Activated naive CD4-positive, alpha-beta T cell treated with anti-CD3 and anti-CD28 coated beads, Interleukin-2, amount 50 U/mL, for 72 hours (primary cell): ENCODE measurements around the gene HEMK1. TPM values are rescaled to one million over a fixed set of nuclear protein-coding genes. Genes with fewer than 3 reads are reported as not detected.

ENCODE experiments used
- ATAC-seq, 2 donors: fragments of 150-1000 bp; cut with Tn5 transposase; 2 replicates each; pipeline ENCODE4 v1.10.0; 2021; ENCODE audit warnings: mild to moderate bottlenecking in 2 of 2, moderate library complexity in 2 of 2
- DNase-seq, 2 donors: peaks; one replicate each; pipeline ENCODE4 v3.0.0; 2021 to 2022; ENCODE audit warnings: low spot score in 2 of 2
- H3K27ac Mint-ChIP-seq, 2 donors: one replicate each; pipeline ENCODE4 v1.8.0; 2022; ENCODE audit warnings: mild to moderate bottlenecking in 2 of 2, mixed read lengths in 2 of 2
- H3K36me3 Mint-ChIP-seq, 2 donors: one replicate each; pipeline ENCODE4 v1.8.0; 2022; ENCODE audit warnings: mixed read lengths in 2 of 2
- H3K9me3 Mint-ChIP-seq, 2 donors: one replicate each; pipeline ENCODE4 v1.8.0; 2022; ENCODE audit warnings: mixed read lengths in 2 of 2
- total RNA-seq, 2 donors: library from RNA; stranded (reverse); gene quantifications; one replicate each; pipeline ENCODE4 v1.2.3, GENCODE V29; 2022

HEMK1 gene
- total RNA-seq, 2 donors from 2014 or later: 69.7 to 74.6 TPM

- Mint-ChIP-seq H3K27ac (peak overlapping the region in 1 of 2 donors; percentile 84), H3K9me3 (no peaks in the 10 kb centered on the region), H3K36me3 (peaks cover 6 to 36% of the 10 kb centered on the region in 2 donors)
- ATAC-seq (no peak), DNase-seq (no peak)
Observed at GRCh38 chr3:50628601-50629000, 59.3 kb downstream of the HEMK1 start.

- Mint-ChIP-seq H3K36me3 (peaks cover 6 to 25% of the 10 kb centered on the region in 2 donors), H3K27ac (peak overlapping the region in 1 of 2 donors; percentile 84), H3K9me3 (no peaks in the 10 kb centered on the region)
- no peak for DNase-seq
- ATAC-seq: no peak
Observed at GRCh38 chr3:50630394-50630793, 61.1 kb downstream of the HEMK1 start.

GRCh38 chr3:50630877-50631276 is 61.6 kb downstream of the HEMK1 start:
- H3K36me3 Mint-ChIP-seq: peaks cover 6 to 25% of the 10 kb centered on the region in 2 donors
- no peak for DNase-seq
- ATAC-seq: no peak
- H3K9me3 Mint-ChIP-seq: no peaks in the 10 kb centered on the region
- peak overlapping the region in 1 of 2 donors; percentile 86 for H3K27ac Mint-ChIP-seq

GRCh38 chr3:50632450-50632849 is 63.1 kb downstream of the HEMK1 start:
- Mint-ChIP-seq H3K9me3 (no peaks in the 10 kb centered on the region), H3K27ac (peak overlapping the region; percentile 25 to 94), H3K36me3 (peaks cover 5 to 24% of the 10 kb centered on the region in 2 donors)
- ATAC-seq (peak; percentile 42 to 46), DNase-seq (no peak)

GRCh38 chr3:50633230-50633790 is 64.0 kb downstream of the HEMK1 start:
- Mint-ChIP-seq H3K27ac (peak overlapping the region in 1 of 2 donors; percentile 25), H3K36me3 (peaks cover 0 to 18% of the 10 kb centered on the region in 2 donors), H3K9me3 (no peaks in the 10 kb centered on the region)
- ATAC-seq (peak in 1 of 2 donors; percentile 18), DNase-seq (no peak)

- Mint-ChIP-seq H3K36me3 (peaks cover 0 to 12% of the 10 kb centered on the region in 2 donors), H3K27ac (peak overlapping the region in 1 of 2 donors; percentile 73), H3K9me3 (no peaks in the 10 kb centered on the region)
- DNase-seq (no peak), ATAC-seq (no peak)
Observed at GRCh38 chr3:50635066-50635465, 65.7 kb downstream of the HEMK1 start.

GRCh38 chr3:50637011-50637410 is 67.7 kb downstream of the HEMK1 start:
- Mint-ChIP-seq H3K36me3 (peaks cover 0 to 15% of the 10 kb centered on the region in 2 donors), H3K9me3 (no peaks in the 10 kb centered on the region), H3K27ac (peak overlapping the region; percentile 81 to 96)
- ATAC-seq: no peak
- DNase-seq: no peak

- DNase-seq: no peak
- ATAC-seq: no peak
- Mint-ChIP-seq H3K27ac (peak overlapping the region; percentile 81 to 96), H3K9me3 (no peaks in the 10 kb centered on the region), H3K36me3 (peaks cover 0 to 17% of the 10 kb centered on the region in 2 donors)
Observed at GRCh38 chr3:50637945-50638344, 68.6 kb downstream of the HEMK1 start.

GRCh38 chr3:50639055-50639494 is 69.8 kb downstream of the HEMK1 start:
- Mint-ChIP-seq H3K9me3 (no peaks in the 10 kb centered on the region), H3K27ac (peak overlapping the region in 1 of 2 donors; percentile 65), H3K36me3 (peaks cover 0 to 23% of the 10 kb centered on the region in 2 donors)
- DNase-seq (no peak), ATAC-seq (peak in 1 of 2 donors; percentile 24)

- Mint-ChIP-seq H3K27ac (peak overlapping the region in 1 of 2 donors; percentile 4), H3K36me3 (peaks cover 4 to 24% of the 10 kb centered on the region in 2 donors), H3K9me3 (no peaks in the 10 kb centered on the region)
- DNase-seq: no peak
- peak; percentile 83 to 85 for ATAC-seq
Observed at GRCh38 chr3:50642382-50642781, 73.1 kb downstream of the HEMK1 start.

GRCh38 chr3:50644561-50644960 is 75.2 kb downstream of the HEMK1 start:
- Mint-ChIP-seq H3K27ac (no peak overlapping the region), H3K9me3 (no peaks in the 10 kb centered on the region), H3K36me3 (peaks cover 8 to 24% of the 10 kb centered on the region in 2 donors)
- DNase-seq (no peak), ATAC-seq (no peak)

GRCh38 chr3:50645378-50645777 is 76.1 kb downstream of the HEMK1 start:
- Mint-ChIP-seq H3K27ac (no peak overlapping the region), H3K9me3 (no peaks in the 10 kb centered on the region), H3K36me3 (peaks cover 8 to 24% of the 10 kb centered on the region in 2 donors)
- ATAC-seq (no peak), DNase-seq (no peak)

Other genes with a start within 250 kb of the HEMK1 start
- 1 to 10 TPM; 4.2 to 6.1 TPM for gene HYAL2, start 246.8 kb upstream of the HEMK1 start, total RNA-seq
- 10 to 100 TPM; 10.7 to 20.1 TPM for gene TUSC2, start 241.3 kb upstream of the HEMK1 start, total RNA-seq
- gene RASSF1, start 228.7 kb upstream of the HEMK1 start, total RNA-seq: 10 to 100 TPM; 68.3 to 83.1 TPM
- gene ZMYND10, start 223.8 kb upstream of the HEMK1 start, total RNA-seq: 1 to 10 TPM; 1.9 to 4.1 TPM
- 10 to 100 TPM; 42.3 to 50.7 TPM for gene NPRL2, start 218.7 kb upstream of the HEMK1 start, total RNA-seq
- 10 to 100 TPM; 18.1 to 34.3 TPM for gene CYB561D2, start 218.7 kb upstream of the HEMK1 start, total RNA-seq
- 10 to 100 TPM; 10.9 to 15.1 TPM for gene TMEM115, start 210.0 kb upstream of the HEMK1 start, total RNA-seq
- gene CACNA2D2, start 65.9 kb upstream of the HEMK1 start, total RNA-seq: 1 to 10 TPM; 2.4 to 3.0 TPM
- gene C3orf18, start 1.8 kb upstream of the HEMK1 start, total RNA-seq: 10 to 100 TPM; 21.4 to 42.4 TPM
- 100 to 1,000 TPM; 222 to 258 TPM for gene CISH, start 42.3 kb downstream of the HEMK1 start, total RNA-seq
- gene MAPKAPK3, start 47.6 kb downstream of the HEMK1 start, total RNA-seq: 100 to 1,000 TPM in 1 of 2 donors, 10 to 100 TPM in 1; 94.3 to 153 TPM
- gene DOCK3, start 105.4 kb downstream of the HEMK1 start, total RNA-seq: 1 to 10 TPM; 4.1 to 4.8 TPM